Activated CD4-positive, alpha-beta memory T cell treated with anti-CD3 and anti-CD28 coated beads for 36 hours (primary cell): ENCODE results near the gene ABI2. TPM values are rescaled to one million over a fixed set of nuclear protein-coding genes. Genes with fewer than 3 reads are reported as not detected.
A peak's percentile ranks its signal among the peaks of the same experiment; 100 is the strongest.

Experiments
- CTCF ChIA-PET: fragments of 350-600 bp; sonication (Branson Sonifier 250); formaldehyde crosslinking; loops from one replicate; lab custom pipeline; 2021; ENCODE audit warnings: antibody characterized with exemption, inconsistent platforms; lab: Charles Lee
- POLR2A ChIA-PET: fragments of 350-600 bp; sonication (Branson Sonifier 250); formaldehyde crosslinking; loops from one replicate; lab custom pipeline; 2021; ENCODE audit warnings: antibody characterized with exemption; lab: Charles Lee
- DNase-seq: peaks from one replicate; pipeline ENCODE4 v3.0.0-alpha.2; 2020
- H3K27ac Mint-ChIP-seq: one replicate; pipeline ENCODE4 v1.8.0; 2021; ENCODE audit warnings: mixed read lengths
- H3K27me3 Mint-ChIP-seq: one replicate; pipeline ENCODE4 v1.8.0; 2021; ENCODE audit warnings: mixed read lengths
- H3K36me3 Mint-ChIP-seq: one replicate; pipeline ENCODE4 v1.8.0; 2021; ENCODE audit warnings: mixed read lengths
- H3K4me1 Mint-ChIP-seq: one replicate; pipeline ENCODE4 v1.8.0; 2021; ENCODE audit warnings: low read depth, mixed read lengths
- H3K4me3 Mint-ChIP-seq: one replicate; pipeline ENCODE4 v1.8.0; 2021; ENCODE audit warnings: mild to moderate bottlenecking, mixed read lengths
- H3K9me3 Mint-ChIP-seq: one replicate; pipeline ENCODE4 v1.8.0; 2021; ENCODE audit warnings: mixed read lengths
- intact Hi-C: fragments of 100-400 bp; cut with micrococcal nuclease; formaldehyde crosslinking; loops from one replicate; pipeline ENCODE4 v1.15.1; 2023
- total RNA-seq, 2 experiments: library from RNA; stranded (reverse); gene quantifications; one replicate each; pipeline ENCODE4 v1.2.3, GENCODE V29; 2021

ABI2 gene
- total RNA-seq, 2 experiments from 2014 or later, result 43.7 to 51.2 TPM

DNA sequence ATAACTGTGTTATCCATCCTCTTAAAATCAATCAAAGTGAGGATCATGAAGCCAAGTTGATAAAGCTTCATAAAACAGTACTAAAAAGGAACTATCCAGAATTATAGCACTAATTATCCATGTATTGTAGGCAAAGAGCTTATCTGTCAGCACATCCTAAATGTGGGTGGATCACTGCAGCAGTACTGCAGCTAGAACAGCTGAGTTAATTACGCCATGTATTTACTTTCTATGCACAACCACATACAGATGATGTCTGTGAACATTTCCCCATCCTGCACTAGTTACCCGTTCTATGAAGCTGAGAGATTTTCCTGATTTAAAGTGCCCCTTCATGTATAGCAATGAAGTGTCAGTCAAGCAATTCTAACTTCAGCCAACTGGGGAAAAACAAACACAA is 110.3 kb downstream of the ABI2 start:
- no peak for DNase-seq
- H3K4me1 Mint-ChIP-seq, result no peaks in the 10 kb centered on the region
- CTCF ChIA-PET, result no interaction called here
- POLR2A ChIA-PET, result no interaction called here
- intact Hi-C loops, result no loop called here
- H3K27ac Mint-ChIP-seq, result no peak overlapping the region
- H3K27me3 Mint-ChIP-seq, result no peaks in the 10 kb centered on the region
- peaks cover 18% of the 10 kb centered on the region for H3K36me3 Mint-ChIP-seq
- no peaks in the 10 kb centered on the region for H3K9me3 Mint-ChIP-seq
- no peak overlapping the region for H3K4me3 Mint-ChIP-seq

DNA sequence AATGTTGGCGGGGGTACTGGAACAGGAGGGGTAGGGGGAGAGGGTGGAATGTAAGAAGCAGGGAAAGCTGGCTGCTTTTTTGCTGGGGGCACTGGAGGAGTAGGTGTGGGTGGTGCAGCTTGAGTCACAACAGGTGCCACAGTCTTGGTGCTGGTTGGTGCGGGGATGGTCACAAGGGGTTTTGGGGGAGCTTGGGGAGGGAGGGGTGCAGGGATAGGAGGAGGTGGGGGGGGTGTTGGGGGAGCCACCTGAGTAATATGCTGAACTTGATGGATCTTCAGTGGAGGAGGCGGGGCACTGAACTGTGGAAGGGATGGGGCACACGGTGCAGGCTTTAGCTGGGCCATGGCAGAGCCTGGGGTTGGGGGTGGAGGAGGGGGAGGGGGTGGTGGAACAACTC is 112.5 kb downstream of the ABI2 start:
- DNase-seq, result no peak
- Mint-ChIP-seq H3K27me3 (no peaks in the 10 kb centered on the region), H3K27ac (no peak overlapping the region), H3K36me3 (peaks cover 19% of the 10 kb centered on the region), H3K9me3 (no peaks in the 10 kb centered on the region), H3K4me1 (no peaks in the 10 kb centered on the region), H3K4me3 (no peak overlapping the region)
- intact Hi-C loops, result no loop called here
- ChIA-PET POLR2A (no interaction called here), CTCF (interaction anchor here (1.5 kb wide), 1 partner anchor 14 kb away, joined by 5 read pairs; no protein-coding TSS in a partner anchor)

DNA sequence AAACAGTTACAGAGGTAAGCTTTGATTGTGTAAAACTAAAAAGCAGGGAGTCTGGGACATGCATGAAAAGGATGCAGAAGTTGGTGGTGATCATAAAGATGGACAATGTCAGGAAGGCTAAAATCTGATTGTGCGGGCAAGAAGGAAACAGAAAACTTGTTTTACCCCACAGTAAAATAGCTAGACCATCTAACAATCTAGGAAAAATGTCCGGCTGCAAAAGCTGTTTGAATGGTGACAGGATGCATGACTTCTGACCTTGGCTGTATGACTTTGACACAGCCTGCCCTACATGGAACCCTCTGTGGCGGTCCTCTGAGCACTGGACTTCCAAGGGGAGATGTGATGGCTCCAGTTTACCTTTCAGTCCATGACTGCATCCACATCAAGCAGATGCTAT is 113.3 kb downstream of the ABI2 start:
- no peaks in the 10 kb centered on the region for H3K27me3 Mint-ChIP-seq
- CTCF ChIA-PET, result no interaction called here
- H3K4me1 Mint-ChIP-seq, result peaks cover 7% of the 10 kb centered on the region
- H3K27ac Mint-ChIP-seq, result no peak overlapping the region
- POLR2A ChIA-PET, result no interaction called here
- no peak for DNase-seq
- no peak overlapping the region for H3K4me3 Mint-ChIP-seq
- no peaks in the 10 kb centered on the region for H3K9me3 Mint-ChIP-seq
- H3K36me3 Mint-ChIP-seq, result peaks cover 21% of the 10 kb centered on the region
- intact Hi-C loops, result no loop called here

DNA sequence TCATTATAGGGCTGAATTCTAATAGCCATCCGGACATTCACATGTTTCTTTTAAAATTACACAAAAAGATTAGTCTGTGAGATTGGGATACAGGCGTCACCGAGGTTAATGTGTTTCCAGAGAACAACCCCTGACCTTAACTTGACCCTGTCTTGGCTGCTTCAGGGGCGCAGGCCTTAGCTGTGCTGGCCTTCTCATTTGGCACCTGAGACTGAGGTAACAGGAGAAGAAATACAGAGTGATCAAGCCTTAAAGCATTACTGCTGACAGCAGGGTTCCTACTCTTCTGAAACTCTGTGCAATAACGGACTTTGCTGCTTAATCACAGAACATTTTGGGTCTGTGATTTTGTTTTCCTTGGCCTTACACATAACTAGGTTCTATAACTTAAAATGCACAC is 114.3 kb downstream of the ABI2 start:
- POLR2A ChIA-PET, result no interaction called here
- Mint-ChIP-seq H3K36me3 (peaks cover 21% of the 10 kb centered on the region), H3K4me3 (no peak overlapping the region), H3K27ac (no peak overlapping the region), H3K27me3 (no peaks in the 10 kb centered on the region), H3K4me1 (peaks cover 7% of the 10 kb centered on the region), H3K9me3 (no peaks in the 10 kb centered on the region)
- intact Hi-C loops, result no loop called here
- CTCF ChIA-PET, result no interaction called here
- DNase-seq, result no peak

DNA sequence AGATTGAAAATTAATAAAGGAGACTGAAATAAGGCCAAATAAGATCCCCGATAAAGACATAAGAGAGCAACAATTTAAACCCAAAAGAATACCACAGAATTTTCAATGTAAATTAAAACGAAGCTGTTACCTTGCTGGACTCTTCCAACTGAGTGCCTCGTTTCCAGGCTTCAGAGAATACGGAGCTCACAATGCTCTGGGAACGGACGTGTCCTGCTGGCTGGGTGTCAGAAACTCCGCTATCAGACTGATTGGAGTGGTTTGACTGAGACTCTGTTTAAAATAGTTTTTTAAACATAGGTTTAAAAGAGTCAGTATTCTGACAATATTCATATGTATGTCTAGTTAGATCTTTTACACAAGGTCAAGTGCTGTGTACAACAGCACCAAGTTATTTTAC is 116.5 kb downstream of the ABI2 start:
- peaks cover 7% of the 10 kb centered on the region for H3K4me1 Mint-ChIP-seq
- ChIA-PET POLR2A (no interaction called here), CTCF (no interaction called here)
- DNase-seq, result no peak
- H3K27ac Mint-ChIP-seq, result no peak overlapping the region
- no peaks in the 10 kb centered on the region for H3K27me3 Mint-ChIP-seq
- no peaks in the 10 kb centered on the region for H3K9me3 Mint-ChIP-seq
- intact Hi-C loops, result no loop called here
- H3K4me3 Mint-ChIP-seq, result no peak overlapping the region
- H3K36me3 Mint-ChIP-seq, result peaks cover 11% of the 10 kb centered on the region

DNA sequence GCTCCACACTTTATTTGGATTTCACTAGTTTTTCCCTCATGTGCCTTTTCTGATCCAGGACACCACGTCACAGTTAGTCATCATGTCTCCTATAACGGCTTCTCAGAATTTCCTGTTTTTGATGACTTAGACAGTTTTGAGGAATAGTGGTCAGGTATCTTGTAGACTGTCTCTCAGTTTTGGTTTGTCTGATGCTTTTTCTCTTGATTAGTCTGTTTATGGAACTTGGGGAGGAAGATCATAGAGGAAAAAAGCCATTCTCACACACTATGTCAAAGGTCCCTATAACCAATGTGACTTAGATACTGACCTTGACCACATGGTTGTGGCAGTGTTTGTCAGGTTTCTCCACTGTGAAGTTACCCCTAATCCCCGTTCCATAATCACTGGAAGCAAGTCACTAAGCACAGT is 117.9 kb downstream of the ABI2 start:
- CTCF ChIA-PET, result no interaction called here
- Mint-ChIP-seq H3K4me3 (no peak overlapping the region), H3K4me1 (peaks cover 7% of the 10 kb centered on the region), H3K36me3 (peaks cover 9% of the 10 kb centered on the region), H3K27ac (peak overlapping the region; percentile 16), H3K9me3 (no peaks in the 10 kb centered on the region), H3K27me3 (no peaks in the 10 kb centered on the region)
- intact Hi-C loops, result no loop called here
- POLR2A ChIA-PET, result interaction anchor here (0.6 kb wide), 1 partner anchor 1146 kb away, joined by 3 read pairs; no protein-coding TSS in a partner anchor
- DNase-seq, result no peak

DNA sequence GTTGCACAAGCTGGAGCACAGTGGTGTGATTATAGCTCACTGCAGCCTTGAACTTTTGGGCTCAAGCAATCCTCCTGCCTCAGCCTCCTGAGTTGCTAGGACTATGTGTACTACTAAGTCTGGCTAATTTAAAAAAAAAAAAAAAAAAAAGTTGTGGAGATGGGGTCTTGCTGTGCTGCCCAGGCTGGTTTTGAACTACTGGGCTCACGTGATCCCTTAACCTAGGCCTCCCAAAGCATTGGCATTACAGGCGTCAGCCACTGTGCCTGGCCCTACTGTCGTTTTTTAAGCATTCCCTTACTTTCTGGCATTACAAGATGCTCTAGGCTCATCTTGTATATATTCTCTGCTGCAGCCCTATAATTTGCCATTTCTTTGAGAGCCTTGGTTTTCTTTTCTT is 118.6 kb downstream of the ABI2 start:
- Mint-ChIP-seq H3K4me1 (peaks cover 7% of the 10 kb centered on the region), H3K27ac (no peak overlapping the region), H3K27me3 (no peaks in the 10 kb centered on the region), H3K4me3 (no peak overlapping the region), H3K36me3 (peaks cover 7% of the 10 kb centered on the region), H3K9me3 (no peaks in the 10 kb centered on the region)
- ChIA-PET POLR2A (no interaction called here), CTCF (no interaction called here)
- intact Hi-C loops, result no loop called here
- no peak for DNase-seq

DNA sequence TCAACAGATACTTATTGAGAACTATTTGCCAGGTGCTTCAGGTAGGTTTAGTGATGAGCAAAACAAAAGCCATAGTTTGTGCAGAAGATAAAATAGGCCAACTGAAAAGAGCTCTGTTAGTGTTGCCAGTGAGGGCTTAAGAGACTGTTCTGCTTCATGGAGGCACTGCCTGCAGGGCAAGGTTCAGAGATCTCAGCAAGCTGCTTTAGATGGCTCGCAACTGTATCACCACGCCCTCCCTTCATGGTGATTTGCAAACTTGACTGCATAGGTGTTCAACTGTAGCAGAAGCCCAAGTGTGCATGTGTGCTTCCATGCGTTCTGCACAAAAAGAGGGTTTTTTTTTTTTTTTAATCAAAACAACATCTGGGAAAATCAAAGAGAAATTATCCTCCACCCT is 122.4 kb downstream of the ABI2 start:
- Mint-ChIP-seq H3K4me3 (no peak overlapping the region), H3K27ac (no peak overlapping the region), H3K36me3 (peaks cover 15% of the 10 kb centered on the region), H3K4me1 (peaks cover 10% of the 10 kb centered on the region), H3K9me3 (no peaks in the 10 kb centered on the region), H3K27me3 (no peaks in the 10 kb centered on the region)
- CTCF ChIA-PET, result no interaction called here
- no peak for DNase-seq
- intact Hi-C loops, result loop anchor here (5.0 kb wide), 2 partner anchors 223 to 878 kb away; no protein-coding TSS in a partner anchor
- POLR2A ChIA-PET, result no interaction called here

DNA sequence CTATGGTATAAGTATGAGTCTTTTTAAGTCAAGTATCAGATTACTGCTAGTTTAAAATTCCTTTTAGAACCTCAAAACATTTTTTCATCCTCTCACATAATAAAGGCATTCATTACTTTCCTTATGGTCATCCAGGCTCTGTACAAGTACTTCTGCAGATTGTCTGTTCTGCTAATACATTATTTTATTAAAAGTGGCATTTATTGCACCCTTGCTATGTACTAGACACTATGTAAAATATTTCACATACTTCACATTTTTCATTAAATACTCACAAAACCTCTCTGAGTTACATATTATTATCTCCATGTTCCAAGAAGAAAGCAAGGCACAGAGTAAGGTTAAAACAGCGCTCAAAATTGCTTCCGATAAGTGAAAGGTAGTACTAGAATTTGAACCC is 122.8 kb downstream of the ABI2 start:
- Mint-ChIP-seq H3K4me1 (peaks cover 7% of the 10 kb centered on the region), H3K36me3 (peaks cover 15% of the 10 kb centered on the region), H3K9me3 (no peaks in the 10 kb centered on the region), H3K27ac (no peak overlapping the region), H3K4me3 (no peak overlapping the region), H3K27me3 (no peaks in the 10 kb centered on the region)
- intact Hi-C loops, result loop anchor here (5.0 kb wide), 2 partner anchors 224 to 879 kb away; no protein-coding TSS in a partner anchor
- ChIA-PET CTCF (no interaction called here), POLR2A (no interaction called here)
- DNase-seq, result no peak

DNA sequence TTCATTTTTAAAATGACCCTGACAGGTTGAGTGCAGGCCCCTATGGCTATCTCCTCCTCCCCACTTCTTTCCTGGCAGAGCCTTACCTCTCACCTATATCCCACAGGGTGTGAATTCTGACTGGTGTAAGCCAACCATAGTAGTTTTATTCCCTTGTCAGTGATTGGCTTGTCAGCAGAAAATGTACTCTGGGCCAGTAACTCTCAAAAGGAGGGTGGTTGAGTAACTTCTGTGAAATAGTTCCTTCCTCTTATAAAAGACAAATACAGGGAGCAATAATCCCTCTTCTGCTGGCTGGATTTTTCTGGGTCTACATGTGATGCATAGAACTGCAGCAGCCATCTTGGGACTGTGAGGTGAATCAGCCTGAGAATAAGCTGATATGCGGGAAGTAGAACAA is 123.5 kb downstream of the ABI2 start:
- Mint-ChIP-seq H3K4me3 (no peak overlapping the region), H3K9me3 (no peaks in the 10 kb centered on the region), H3K4me1 (peaks cover 3% of the 10 kb centered on the region), H3K27me3 (no peaks in the 10 kb centered on the region), H3K27ac (no peak overlapping the region), H3K36me3 (peaks cover 13% of the 10 kb centered on the region)
- intact Hi-C loops, result loop anchor here (5.0 kb wide), 2 partner anchors 224 to 879 kb away; no protein-coding TSS in a partner anchor
- ChIA-PET POLR2A (no interaction called here), CTCF (no interaction called here)
- no peak for DNase-seq

DNA sequence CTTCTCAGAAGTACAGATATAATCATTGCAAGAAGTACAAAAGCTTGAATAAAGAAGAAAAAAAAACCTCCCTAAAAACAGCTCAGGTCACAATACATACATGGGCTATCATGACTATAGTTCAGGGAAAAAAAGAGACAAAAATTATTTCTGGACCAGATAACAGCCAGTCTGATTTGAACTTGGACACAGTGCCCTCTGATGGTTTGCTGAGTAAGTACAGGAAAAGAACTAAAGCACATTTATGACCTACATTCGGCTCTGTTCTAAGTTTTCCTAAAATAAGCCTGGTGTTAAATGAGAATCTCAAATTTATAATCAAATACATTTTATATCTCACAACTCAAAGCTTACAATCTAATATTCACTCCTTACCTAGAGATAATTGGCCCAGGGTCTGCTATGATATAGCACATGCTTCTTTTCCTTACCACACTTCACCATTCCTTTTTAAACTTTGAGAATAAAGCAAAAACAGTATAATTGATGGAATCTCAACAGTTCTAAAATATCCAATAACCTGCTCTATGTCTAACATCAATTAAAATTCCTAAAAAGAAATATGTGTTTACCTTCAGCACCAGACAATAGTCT is 125.8 kb downstream of the ABI2 start:
- Mint-ChIP-seq H3K4me3 (no peak overlapping the region), H3K36me3 (peaks cover 12% of the 10 kb centered on the region), H3K9me3 (no peaks in the 10 kb centered on the region), H3K27me3 (no peaks in the 10 kb centered on the region), H3K27ac (no peak overlapping the region), H3K4me1 (peaks cover 3% of the 10 kb centered on the region)
- intact Hi-C loops, result loop anchor here (1.0 to 5.0 kb wide), 3 partner anchors 227 to 882 kb away; no protein-coding TSS in a partner anchor
- ChIA-PET CTCF (interaction anchor here (0.6 to 3.1 kb wide), 13 partner anchors 10 to 880 kb away, joined by 3 to 26 read pairs (median 3); no protein-coding TSS in a partner anchor), POLR2A (no interaction called here)
- DNase-seq, result peak; percentile 22

DNA sequence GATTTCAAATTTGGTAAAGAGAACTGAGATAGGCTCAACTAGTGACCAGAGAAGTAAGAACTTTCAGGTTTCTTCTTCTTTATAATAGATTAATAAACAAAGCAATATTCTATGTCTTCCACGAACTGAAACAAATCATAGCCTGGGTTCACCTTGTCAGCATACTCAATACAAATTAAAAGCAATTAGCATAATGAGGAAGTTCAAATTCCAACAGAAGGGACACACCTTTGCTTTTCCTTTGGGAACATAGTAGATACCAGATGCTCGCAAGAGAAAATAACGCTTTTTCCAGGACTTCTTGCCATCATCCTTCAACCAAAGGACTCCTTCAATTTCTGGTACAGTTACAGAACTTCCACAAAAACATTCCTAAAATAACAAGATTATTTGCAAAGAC is 127.0 kb downstream of the ABI2 start:
- Mint-ChIP-seq H3K36me3 (peaks cover 16% of the 10 kb centered on the region), H3K9me3 (no peaks in the 10 kb centered on the region), H3K27me3 (no peaks in the 10 kb centered on the region), H3K4me1 (peaks cover 3% of the 10 kb centered on the region), H3K27ac (no peak overlapping the region), H3K4me3 (no peak overlapping the region)
- ChIA-PET CTCF (interaction anchor here (0.6 to 3.1 kb wide), 8 partner anchors 12 to 881 kb away, joined by 3 to 26 read pairs (median 3); no protein-coding TSS in a partner anchor), POLR2A (no interaction called here)
- no peak for DNase-seq
- intact Hi-C loops, result no loop called here

DNA sequence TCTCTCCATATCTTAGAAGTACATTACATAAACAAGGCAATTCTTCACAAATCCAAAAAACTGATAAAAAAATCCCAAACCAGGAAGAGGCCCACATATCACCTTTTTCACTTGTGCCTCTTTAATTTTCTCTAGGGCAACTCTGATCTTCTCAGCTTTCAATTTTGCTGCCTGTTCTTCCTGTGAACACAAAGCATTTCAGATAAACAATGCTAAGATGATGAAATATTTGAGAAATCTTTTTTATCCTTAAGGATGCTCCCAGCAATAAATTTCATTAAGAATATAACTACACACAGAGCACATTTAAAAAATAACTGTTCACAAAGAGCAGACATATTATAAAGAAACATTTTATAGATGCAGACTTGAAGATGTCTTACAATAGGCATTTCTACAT is 133.6 kb downstream of the ABI2 start:
- DNase-seq, result no peak
- no peak overlapping the region for H3K4me3 Mint-ChIP-seq
- no peaks in the 10 kb centered on the region for H3K9me3 Mint-ChIP-seq
- no peak overlapping the region for H3K27ac Mint-ChIP-seq
- peaks cover 9% of the 10 kb centered on the region for H3K36me3 Mint-ChIP-seq
- ChIA-PET CTCF (no interaction called here), POLR2A (no interaction called here)
- intact Hi-C loops, result no loop called here
- no peaks in the 10 kb centered on the region for H3K4me1 Mint-ChIP-seq
- no peaks in the 10 kb centered on the region for H3K27me3 Mint-ChIP-seq
